HG03520 (cell line): ENCODE results near the gene ALX4.

Source experiments
- ATAC-seq: cut with Tn5 transposase; IDR thresholded peaks from one replicate; pipeline ENCODE4 v1.9.1; 2021; ENCODE audit warnings: mild to moderate bottlenecking, moderate library complexity; ENCODE audit not compliant: unreplicated experiment

The ALX4 gene

DNA sequence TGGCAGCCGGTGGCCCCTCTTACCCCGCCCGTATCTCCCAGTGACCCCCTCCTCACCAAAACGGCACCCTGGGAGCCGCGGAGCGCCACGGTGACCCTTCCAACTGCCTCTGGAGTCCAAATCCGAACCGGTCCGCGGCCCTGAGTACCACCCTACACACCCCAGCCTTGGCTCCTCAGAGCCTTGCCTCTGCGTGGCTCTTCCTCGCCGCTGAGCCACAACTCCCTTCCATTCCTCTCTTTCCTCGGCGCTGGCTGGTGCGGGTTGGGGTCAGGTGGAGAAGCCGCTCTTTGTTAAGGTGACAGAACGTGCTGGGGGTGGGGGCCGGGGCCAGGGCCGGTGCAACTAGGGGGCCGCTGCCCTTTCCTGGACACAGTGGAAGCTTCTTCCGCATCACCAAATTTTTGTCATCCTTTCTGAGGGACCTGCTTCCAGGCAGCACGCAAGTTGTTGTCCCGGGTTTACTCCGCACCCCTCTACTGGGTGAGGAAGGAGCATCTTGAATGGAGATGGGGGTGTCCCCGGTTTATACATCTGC, 6.5 kb downstream of the ALX4 start:
- no peak for ATAC-seq

DNA sequence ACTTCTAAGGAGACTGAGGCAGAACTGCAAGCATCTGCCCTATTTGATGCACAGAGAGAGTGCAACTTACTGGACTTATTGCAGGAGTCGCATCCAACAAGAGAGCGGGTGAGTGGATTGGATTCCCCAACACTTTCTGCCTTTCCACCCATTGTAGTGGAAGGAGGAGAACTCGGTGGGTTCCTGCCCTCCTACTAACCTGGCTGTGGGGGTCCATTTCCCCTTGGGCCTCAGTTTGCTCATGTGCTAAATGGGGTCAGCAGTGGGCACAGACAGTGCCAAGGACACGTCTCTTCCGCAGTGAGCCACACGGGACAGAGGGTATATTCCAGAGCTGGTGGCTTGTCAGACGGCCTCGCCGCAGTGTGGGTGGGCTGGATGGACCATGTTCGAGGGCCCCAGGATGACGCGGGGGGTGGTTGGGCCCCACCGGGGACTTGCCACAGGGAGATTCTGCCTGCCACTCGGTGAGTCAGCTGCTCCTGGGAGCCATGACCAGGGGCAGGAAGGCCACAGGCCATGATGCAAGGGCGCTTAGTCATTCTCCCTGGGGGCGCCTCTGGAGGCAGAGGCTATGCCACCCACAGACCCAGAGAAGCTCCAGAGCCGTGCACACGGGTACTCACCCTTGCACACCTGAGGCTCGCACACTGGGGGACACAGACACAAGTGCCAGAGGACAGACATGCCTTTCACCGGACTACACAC, 8.2 kb downstream of the ALX4 start:
- ATAC-seq = no peak

DNA sequence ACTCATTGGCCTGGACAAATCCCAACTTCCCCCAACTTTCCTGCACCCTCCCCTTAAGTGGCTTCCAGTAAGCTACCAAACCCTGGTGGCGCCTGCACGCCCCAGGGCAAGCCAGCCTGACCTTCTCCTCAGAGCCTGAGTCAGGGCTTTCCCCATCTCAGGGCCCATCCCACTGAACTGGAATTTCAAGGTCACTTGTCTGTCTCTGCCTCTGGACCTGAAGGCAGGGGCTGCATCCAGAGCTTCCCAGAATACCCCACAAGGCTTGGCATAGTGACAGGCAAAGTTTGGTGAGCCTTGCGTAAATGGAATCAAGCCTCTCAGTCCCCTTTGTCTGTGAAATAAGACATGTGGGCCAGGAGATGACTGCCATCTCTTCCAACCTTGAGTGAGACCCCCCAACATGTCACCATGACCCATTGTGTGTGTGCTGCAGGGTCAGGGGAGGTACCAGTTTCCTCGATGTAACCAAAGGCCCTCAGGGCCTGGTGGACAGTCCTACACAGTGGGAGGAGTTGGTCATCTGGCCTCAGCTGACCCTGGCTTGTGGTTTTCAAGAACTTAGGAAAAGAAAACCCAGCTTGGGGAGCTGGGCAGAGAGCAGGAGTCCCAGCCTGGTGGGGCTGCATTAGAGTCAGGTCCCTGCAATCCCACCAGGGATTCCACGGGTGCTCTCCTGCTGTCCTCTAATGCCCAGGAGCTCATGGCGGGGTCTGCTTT, 8.9 kb downstream of the ALX4 start:
- ATAC-seq = no peak

DNA sequence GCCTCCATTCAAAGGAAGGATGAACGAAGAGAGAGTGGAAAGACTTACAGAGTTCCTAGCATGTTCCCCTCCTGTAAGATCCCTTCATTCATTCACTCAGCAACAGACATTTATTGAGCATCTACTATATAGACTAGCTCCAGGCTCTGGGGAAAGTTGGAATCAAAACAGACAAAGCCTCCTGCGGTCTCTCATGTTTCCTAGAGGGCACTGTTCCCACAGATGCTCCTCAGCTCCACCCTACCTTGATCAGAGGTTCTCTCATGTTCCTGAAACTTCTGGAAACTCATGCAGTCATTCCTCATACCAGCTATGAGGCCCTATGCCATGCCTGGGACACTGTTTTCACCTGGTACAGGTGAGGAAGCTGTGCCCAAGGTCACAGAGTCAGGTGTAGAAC, 11.1 kb downstream of the ALX4 start:
- ATAC-seq = no peak

DNA sequence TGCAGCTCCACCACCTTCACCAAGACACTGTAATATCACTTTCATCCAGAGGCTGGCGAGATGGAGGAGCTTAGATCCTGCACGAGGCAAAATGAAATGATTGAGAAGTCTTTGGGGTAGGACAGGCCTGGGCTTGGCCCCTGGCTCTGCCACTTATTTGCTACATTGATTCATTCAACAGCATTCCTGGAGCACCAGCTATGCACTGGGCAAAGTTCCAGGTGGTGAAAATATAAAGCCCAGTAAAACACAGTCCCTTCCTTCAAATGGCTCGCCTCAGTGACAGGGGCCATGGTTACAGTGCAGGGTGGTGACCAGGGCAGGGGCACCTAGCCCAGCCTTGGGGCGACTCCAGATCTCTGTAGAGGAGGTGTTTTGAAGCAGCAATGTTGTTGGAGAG, 19.7 kb downstream of the ALX4 start:
- ATAC-seq = no peak

DNA sequence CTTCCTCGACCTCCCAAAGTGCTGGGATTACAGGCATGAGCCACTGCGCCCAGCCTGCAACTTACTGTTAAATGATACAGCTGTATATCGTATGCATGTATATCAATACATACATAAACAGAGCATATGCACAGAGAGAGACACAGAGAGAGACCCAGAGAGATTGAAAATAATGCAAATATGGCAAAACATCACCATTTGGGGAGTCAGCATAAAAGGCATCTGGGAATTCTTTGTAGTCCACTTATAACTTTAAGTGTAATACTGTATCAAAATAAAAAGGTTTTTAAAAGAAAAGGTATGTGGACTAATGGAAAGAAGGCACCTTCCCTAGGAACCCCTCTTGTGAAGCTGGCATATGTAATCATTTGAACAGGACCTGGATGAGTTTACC, 21.8 kb downstream of the ALX4 start:
- ATAC-seq = no peak

DNA sequence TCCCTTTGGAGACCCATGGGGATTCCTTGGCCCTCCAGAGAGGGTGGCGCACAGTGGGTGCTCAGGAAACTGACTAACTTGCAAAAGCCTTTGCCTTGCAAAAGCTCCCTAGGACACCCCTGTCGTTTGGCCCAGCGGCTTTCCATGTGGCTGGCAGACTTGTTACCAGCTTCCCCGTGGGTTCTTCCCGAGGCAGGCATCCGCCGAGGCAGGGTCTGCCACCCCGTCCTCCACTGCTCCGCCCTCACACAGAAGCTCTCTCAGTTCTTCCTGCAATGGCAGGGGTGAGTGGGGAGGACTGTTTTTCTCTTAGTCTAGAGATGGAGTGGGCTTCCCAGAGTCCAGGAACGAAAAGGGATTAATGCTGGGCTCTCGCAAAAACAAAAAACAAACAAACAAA, 23.0 kb downstream of the ALX4 start:
- no peak for ATAC-seq

DNA sequence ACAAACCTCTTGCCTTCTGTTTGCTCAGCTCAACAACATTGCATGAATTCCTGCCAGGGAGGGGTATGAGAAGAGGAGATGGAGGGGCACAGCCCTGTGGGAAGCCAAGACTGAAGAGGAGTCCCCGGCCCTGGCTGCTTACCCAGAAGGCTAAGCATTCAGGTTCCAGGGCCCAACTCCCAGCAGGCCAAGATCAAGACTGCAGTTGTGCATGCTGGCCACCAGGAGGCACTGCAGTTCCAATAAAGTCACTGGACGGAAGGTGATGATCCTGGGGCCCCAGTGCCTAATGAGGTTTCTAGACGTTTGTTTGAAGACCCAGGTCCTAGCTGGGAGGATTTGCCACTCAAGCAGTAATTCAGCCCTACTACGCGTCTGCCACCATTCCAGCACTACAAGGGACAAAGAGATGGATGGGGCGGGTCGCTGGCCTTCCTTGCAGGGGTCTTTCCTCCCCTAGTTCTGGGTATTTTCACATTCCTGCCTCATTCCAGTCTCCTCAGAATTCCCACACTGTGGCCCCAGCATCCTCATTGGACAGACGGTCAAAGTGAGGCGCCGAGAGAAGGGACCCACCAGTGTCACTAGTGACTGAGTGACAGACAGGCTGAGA, 23.6 kb downstream of the ALX4 start:
- peak; percentile 63 for ATAC-seq

DNA sequence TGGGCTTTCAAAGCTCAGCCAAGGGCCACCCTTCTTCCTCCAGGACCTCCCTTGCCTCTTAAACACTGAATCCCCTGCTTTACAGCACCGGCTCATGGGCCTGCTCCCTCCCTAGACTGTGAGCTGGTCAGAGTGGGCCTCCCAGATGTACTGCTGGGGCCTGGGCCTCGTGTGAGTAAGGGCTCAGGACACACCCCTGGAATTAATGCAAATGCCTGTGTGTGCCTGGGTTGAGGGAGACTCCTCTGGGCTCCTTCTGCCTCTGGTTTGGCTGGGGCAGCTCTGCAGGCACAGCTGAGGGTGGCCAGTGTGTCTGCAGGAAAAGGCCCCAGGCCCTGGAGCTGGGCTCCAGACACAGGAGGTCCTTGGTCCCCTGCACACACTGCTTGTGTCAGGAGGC, 24.2 kb downstream of the ALX4 start:
- ATAC-seq = no peak

DNA sequence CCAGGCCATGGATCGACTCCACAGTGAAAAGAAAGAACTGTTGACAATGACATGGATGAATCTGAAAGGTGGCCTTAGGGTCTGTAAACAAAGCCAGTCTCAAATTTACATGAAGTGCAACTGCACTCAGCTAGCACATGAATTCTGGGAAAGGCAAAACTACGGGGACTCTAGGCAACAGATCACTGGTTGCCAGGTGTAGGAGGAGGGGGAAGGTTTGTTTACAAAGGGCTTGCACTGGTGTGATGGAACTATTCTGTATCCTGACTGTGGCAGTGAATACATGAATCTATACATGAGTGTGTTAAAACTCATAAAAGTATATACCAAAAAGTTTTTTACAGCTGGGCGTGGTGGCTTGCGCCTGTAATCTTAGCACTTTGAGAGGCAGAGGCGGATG, 27.3 kb downstream of the ALX4 start:
- ATAC-seq = no peak

DNA sequence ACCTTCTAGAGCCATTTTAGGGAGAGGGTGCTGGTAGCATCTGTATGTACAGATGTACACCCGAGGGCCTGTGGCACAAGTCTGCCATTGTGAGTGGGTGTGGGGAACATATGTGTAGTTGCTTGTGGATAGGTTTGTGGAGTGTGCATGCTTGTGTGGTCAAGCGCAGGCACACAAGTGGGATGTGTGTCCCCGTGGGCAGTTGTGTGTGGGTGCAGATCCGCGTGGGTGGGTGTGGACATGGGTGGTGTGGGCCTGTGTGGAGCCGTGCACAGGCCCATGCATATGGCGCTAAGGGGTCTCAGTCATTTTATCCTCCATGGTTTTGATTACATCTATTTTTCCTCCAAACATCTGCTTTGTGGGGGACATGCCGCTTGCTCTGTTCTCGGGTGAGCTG, 28.8 kb downstream of the ALX4 start:
- no peak for ATAC-seq

DNA sequence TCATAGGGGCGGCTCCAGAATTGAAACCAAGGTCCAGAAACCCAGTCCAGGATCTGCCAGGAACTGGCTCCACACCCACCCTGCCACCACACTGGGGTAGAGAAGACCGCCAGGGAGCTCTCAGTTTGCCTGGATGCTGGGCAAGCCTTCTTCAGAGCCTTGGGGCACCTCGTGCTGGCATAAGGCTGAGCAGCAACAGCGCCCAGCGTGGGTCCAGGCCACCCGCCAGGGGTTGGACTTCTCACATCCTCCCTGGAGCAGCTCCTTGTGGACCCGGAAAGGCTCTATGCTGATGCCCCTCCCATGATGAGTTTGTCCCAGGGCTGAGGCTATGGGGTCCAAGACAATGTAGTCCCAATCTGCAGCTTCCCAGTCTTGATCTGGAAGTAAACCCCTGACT, 29.7 kb downstream of the ALX4 start:
- ATAC-seq = no peak

DNA sequence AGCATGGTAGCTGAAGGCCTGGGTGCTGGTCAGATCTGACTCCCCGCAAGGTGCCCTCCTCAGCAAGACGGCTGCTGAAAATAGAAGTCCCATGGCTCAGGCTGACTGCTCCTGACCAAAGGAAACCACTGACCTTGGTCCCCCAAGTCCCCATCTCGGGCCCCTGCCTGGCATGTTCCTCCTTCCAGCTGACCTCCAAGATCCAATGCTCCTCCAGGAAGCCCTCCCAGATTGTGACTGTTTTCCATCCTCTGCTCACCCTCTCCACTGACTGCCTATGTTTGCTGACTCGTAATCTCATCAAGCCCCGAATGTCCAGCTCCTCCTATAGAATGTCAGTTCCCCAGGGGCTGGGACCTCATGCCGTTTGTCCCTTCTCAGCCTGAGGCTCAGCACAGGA, 30.5 kb downstream of the ALX4 start:
- ATAC-seq = no peak

DNA sequence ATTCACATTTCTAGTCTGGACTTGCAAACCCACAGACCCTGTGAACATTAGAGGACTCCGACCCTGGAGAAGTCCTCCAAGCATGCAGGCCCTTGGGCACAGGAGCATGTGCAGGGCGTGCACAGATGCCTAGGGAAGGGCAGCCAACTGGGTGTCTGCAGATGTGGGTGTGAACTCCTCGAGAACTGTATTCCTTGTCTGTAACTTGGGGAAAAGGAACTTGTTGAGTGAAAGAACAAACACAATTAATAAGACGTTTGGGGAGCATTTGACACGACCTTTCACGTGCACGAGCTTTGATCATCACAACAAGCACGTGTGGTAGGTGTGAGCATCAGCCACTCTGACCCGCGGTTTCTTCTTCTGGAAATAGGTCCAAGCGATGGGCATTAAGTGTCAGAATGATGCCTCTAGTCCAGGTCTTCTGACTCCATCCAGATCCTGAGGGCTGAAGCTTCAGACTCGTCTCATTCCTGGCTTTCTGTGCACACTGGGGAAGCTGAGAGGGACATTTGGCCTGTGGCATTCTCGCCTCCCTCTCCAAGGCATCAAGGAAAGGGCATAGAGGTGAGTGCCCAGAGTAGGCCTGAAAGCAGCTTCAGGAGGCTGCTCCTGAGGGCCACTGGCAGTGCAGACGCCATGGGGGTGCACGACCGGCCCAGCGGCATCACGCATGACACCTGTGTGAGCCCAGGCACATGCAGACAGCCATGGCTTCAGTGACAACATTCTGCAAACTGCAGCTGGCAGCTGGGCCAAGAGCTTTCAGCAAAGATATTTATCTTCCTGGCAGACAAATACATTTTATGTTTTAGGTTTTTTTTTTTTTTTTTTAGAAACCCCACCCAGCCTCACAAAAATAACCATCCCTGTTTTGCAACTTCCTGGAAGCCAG, 32.5 kb downstream of the ALX4 start:
- ATAC-seq = no peak

DNA sequence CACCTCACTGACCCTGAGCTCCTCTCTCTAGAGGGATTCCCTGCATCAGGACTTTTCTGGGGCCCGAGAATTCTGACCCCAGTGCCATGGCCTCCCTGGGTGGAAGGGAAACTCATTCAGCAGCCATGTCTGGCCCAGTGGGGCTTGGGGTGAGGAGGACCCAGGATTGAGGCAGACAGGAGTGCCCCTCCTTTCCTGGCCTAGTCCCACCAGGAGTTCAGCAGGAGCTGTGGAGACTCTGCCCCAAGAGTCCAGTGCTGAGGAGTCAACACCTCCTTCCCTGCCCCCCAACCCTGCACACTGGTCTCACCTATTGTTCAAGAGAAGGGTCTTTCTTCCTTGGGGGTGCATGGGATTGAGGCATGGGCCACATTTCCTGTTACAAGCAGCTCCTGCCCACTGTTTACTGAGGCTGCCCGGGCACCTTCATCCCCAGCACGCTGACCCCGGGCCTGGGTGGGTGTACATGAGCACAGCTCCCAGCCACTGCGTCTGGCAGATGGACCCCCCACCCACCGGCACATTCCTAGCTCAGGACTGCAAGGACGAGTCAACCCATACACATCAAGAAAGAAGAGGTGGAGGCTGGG, 33.9 kb downstream of the ALX4 start:
- no peak for ATAC-seq

DNA sequence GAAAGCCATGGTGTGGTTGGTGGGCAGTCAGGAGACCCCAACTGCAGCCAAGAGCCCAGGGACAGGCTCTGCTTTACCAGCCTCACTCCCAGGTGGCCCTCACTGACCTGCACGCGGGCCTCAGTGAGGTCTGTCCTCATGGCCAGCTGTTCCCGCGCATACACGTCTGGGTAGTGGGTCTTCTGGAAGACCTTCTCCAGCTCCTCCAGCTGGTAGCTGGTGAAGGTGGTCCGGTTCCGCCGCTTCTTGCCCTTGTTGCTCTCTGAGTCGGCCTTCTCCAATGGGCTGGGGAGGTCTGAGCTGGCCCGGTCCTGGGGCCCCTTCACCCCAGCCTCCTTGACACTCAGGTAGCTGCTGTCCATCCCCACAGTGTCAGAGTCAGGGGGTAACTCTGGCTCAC, 34.7 kb downstream of the ALX4 start:
- ATAC-seq = no peak

DNA sequence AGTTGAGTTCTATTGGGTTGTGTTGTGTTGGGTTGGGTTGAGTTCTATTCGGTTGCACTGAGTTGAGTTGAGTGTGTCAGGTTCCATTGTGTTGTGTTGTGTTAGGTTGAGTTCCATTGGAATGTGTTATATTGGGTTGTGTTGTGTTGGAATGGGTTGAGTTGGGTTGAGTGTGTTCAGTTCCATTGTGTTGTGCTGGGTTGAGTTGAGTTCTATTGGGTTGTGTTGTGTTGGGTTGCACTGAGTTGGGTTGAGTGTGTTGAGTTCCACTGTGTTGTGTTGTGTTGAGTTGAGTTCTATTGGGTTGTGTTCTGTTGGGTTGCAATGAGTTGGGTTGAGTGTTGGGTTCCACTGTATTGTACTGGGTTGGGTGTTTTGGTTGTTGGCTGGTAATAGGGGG, 35.5 kb downstream of the ALX4 start:
- no peak for ATAC-seq

DNA sequence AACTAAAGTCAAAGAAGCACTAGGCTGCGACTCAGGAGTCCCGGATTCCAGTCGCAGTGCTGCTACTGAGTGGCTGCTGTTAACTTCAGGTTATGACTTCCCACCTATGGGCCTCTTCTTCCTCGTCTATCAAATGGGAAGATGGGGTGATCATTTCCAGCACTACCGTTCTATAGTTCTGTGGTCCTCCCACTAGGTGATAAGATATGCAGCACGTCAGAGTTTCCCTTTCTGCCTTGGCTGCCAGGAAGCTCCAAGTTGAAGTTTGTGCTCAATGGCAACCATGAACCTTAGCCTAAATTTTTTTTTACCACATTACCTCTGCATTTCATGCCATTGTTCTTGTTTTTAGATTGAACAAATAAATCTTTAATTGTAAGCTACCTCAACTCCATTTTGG, 38.7 kb downstream of the ALX4 start:
- ATAC-seq = no peak

DNA sequence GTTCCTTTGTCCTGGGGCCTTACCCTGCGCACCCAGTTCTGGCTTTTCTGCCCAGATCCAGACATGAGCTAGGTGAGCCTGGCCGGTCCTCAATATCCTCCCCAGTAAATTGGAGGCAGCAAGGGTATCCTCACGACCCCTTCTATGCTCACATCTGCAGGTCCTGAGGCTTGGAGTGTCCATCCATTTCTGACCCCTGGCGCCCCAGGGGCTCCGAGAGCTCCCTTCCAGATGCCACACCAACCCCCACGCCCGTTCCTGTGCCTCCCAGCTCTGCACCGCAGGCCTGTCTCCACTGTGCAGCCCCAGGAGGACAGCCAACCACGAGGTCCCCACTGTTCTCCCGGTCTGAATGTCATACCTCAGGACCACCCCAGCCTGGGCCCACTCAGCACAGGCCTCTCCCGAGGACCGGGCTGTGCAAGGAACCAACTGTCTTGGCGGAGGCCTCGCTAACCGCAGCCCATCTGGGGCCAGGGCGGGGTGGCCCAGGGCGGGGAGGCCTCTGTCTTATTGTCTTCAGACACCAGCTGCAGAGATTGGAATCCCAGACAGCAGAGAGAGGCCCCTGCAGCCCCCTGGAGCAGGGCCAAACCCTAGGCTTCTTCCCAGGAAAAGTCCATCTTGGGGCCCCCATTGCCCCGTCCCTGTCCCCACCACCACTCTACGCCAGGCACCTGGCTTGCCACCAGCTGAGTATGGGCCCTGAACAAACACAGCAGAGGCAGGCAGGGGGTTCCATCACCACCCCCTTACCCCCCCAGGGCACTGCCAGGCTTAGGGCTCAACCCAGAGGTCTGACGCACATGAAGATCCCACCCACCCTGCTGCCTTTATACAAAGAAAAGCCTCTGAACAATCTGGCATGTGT, 39.3 kb downstream of the ALX4 start:
- no peak for ATAC-seq
